GM21528 (cell line): ENCODE measurements around the gene PTPN6.

Experiments used
- ATAC-seq: cut with Tn5 transposase; IDR thresholded peaks from one replicate; pipeline ENCODE4 v1.9.1; 2021; ENCODE audit warnings: mild to moderate bottlenecking, moderate library complexity; ENCODE audit not compliant: unreplicated experiment, low FRiP score

PTPN6 gene

GRCh38 chr12:6964605-6965025 lies 13.5 kb downstream of the PTPN6 start:
- no peak for ATAC-seq

GRCh38 chr12:6965026-6965661 lies 14.0 kb downstream of the PTPN6 start:
- ATAC-seq, result peak; percentile 41

- ATAC-seq, result no peak
These were observed 14.6 kb downstream of the PTPN6 start for GRCh38 chr12:6965714-6966113.

- ATAC-seq, result no peak
These were observed 15.2 kb downstream of the PTPN6 start for GRCh38 chr12:6966351-6966750.

GRCh38 chr12:6967651-6968100 lies 16.5 kb downstream of the PTPN6 start:
- ATAC-seq, result no peak

- no peak for ATAC-seq
These were observed 17.3 kb downstream of the PTPN6 start for GRCh38 chr12:6968426-6968825.

GRCh38 chr12:6970096-6970527 lies 19.0 kb downstream of the PTPN6 start:
- no peak for ATAC-seq

GRCh38 chr12:6974180-6974579 lies 23.0 kb downstream of the PTPN6 start:
- ATAC-seq, result no peak

- no peak for ATAC-seq
These were observed 24.3 kb downstream of the PTPN6 start for GRCh38 chr12:6975297-6976032.

- no peak for ATAC-seq
These were observed 26.5 kb downstream of the PTPN6 start for GRCh38 chr12:6977653-6978052.

- ATAC-seq, result no peak
These were observed 27.0 kb downstream of the PTPN6 start for GRCh38 chr12:6978188-6978587.

GRCh38 chr12:6978611-6979011 lies 27.5 kb downstream of the PTPN6 start:
- no peak for ATAC-seq

GRCh38 chr12:6979021-6979420 lies 27.9 kb downstream of the PTPN6 start:
- no peak for ATAC-seq

- no peak for ATAC-seq
These were observed 28.3 kb downstream of the PTPN6 start for GRCh38 chr12:6979453-6979852.

GRCh38 chr12:6980075-6980474 lies 28.9 kb downstream of the PTPN6 start:
- ATAC-seq, result no peak

- no peak for ATAC-seq
These were observed 29.6 kb downstream of the PTPN6 start for GRCh38 chr12:6980740-6981139.

GRCh38 chr12:6981152-6982052 lies 30.2 kb downstream of the PTPN6 start:
- no peak for ATAC-seq

GRCh38 chr12:6982532-6982931 lies 31.4 kb downstream of the PTPN6 start:
- ATAC-seq, result no peak

GRCh38 chr12:6987956-6988553 lies 36.9 kb downstream of the PTPN6 start:
- ATAC-seq, result no peak

- ATAC-seq, result no peak
These were observed 44.9 kb downstream of the PTPN6 start for GRCh38 chr12:6996040-6996441.
